GM18498 (cell line): Measurements from ENCODE around the gene MED15.
"Not testable (repeated sequence)": the region's sequence is repeated elsewhere in the genome, so short reads cannot be mapped to it uniquely, and the experiment has no call there.

ENCODE experiments used
- ATAC-seq: cut with Tn5 transposase; IDR thresholded peaks from one replicate; pipeline ENCODE4 v1.9.1; 2021; ENCODE audit warnings: mild to moderate bottlenecking, moderate library complexity; ENCODE audit not compliant: unreplicated experiment

The MED15 gene

GRCh38 chr22:20619045-20619892 is 111.9 kb downstream of the MED15 start:
- no peak for ATAC-seq

GRCh38 chr22:20619893-20620194 is 112.4 kb downstream of the MED15 start:
- ATAC-seq, result not testable (repeated sequence)

GRCh38 chr22:20621162-20621561 is 113.8 kb downstream of the MED15 start:
- no peak for ATAC-seq

- no peak for ATAC-seq
Observed at GRCh38 chr22:20622650-20623339, 115.4 kb downstream of the MED15 start.

DNA sequence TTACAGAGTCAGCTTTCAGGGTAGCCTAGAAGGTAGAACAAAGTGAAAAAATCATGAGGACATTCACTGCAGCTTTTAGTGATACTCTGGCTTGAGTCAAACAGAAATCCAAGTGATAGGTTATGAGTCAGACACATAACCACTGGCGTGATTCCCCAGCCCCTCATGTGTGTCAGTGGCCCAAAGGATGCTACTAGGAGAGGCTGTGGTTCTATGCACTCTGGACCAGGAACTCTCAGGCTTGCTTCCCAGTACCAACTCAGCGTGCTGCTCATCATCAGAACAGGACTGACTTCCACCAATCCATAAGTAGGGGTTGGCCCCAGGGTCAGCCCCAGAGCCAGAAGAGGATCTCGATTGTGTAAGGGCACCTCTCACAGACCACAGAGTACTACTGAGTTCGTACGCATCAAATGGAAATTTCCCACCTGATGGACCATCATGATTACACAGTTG is 116.8 kb downstream of the MED15 start:
- peak; percentile 67 for ATAC-seq

DNA sequence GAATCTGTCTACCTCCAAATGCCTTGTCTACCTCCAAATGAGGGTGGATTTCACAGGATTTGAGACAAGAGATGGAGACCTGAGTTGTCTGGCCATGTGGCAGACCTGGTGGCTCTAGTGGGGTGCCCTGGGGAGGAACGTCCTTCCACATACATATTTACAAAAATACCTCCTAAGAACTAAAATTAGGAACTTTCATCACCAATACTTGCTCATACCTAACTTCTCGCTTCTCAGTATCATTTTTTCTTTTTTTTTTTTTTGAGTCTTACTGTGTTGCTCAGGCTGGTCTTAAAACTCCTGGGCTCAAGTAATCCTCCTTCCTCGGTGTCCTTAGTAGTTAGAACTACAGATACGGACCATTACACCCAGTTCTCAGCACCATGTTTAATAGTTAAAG is 117.9 kb downstream of the MED15 start:
- no peak for ATAC-seq

DNA sequence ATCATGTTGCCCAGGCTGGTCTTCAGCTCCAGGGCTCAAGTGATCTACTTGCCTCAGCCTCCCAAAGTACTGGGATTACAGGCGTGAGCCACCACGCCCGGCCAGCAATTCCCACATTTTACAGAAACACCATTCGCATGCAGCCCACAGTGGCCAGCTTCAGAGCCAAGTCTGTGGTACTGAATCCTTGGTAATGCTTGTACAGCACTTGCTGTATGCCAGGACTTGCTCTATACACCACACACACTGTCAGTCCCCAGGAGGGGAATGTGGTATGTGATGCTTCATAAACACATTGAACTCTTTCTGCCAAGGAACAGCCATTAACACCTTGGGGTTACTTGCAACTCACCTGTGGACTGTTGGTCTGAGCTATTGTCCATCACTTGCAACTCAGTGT is 119.4 kb downstream of the MED15 start:
- ATAC-seq, result no peak

- no peak for ATAC-seq
Observed at GRCh38 chr22:20627432-20627831, 120.0 kb downstream of the MED15 start.

DNA sequence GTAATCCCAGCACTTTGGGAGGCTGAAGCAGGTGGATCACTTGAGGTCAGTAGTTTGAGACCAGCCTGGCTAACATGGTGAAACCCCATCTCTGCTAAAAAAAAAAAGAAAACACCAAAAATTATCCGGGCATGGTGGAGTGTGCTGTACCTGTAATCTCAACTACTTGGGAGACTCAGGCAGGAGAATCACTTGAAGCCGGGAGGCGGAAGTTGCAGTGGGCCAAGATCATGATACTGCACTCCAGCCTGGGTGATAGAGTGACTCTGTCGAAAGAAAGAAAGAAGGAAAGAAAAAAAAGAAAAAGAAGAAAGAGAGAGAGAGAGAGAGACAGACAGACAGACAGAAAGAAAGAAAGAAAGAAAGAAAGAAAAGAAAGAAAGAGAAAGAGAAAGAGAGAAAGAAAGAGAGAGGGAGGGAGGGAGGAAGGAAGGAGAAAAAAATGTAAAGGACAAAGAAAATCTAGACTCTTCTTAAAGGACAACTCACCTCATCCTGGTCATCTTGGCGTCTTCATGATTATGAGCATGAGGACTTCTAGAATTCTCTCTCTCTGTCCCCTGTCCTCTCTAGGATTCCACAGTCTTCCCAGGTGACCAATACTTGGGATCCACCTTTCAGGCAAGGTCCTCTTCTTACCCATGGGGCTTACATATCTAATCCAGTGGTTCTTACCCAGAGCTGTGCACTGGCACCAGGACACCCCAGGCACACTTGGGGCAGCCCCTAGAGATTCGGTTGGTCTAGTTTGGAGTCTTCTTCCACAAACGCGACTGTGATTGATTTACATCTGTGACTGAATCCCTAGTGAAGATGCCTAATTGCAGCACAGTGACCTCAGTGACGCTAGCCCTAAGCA is 120.9 kb downstream of the MED15 start:
- no peak for ATAC-seq

DNA sequence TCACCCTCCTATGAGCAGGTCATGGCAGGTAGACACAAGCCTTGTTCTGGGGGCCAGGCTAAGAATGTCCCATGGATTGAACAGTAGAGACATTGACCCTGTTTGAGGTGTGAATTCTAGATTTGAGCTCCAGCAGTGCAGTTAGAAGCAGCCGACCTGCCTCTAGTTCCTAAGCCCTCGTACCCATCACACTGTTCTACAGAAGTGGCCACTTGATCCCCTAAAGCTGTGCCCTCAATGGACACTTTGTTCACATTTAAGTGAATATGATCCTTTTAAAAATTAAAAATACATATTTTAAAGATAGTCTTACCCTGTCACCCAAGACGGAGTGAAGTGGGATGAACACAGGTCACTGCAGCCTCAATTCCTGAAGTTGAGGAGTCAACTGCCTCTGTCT is 122.0 kb downstream of the MED15 start:
- ATAC-seq, result no peak

GRCh38 chr22:20630873-20631617 is 123.6 kb downstream of the MED15 start:
- no peak for ATAC-seq

- ATAC-seq, result no peak
Observed at GRCh38 chr22:20632082-20632481, 124.7 kb downstream of the MED15 start.

DNA sequence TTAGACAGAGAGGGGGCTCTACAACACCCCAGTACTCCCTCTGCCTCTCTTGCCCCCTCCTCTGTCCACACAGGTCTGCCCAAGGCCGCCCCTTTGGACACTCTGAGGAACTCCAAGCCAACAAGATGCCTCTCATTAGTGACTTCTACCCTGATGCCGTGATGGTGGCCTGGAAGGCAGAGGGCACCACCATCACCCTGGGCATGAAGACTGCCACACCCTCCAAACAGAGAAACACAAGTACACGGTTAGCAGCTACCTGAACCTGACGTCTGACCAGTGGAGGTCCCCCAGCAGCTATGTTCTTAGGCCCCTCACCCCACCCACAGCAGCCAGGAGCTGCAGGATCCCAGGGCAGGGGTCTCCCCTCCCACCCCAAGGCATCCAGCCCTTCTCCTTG is 125.1 kb downstream of the MED15 start:
- ATAC-seq, result no peak

DNA sequence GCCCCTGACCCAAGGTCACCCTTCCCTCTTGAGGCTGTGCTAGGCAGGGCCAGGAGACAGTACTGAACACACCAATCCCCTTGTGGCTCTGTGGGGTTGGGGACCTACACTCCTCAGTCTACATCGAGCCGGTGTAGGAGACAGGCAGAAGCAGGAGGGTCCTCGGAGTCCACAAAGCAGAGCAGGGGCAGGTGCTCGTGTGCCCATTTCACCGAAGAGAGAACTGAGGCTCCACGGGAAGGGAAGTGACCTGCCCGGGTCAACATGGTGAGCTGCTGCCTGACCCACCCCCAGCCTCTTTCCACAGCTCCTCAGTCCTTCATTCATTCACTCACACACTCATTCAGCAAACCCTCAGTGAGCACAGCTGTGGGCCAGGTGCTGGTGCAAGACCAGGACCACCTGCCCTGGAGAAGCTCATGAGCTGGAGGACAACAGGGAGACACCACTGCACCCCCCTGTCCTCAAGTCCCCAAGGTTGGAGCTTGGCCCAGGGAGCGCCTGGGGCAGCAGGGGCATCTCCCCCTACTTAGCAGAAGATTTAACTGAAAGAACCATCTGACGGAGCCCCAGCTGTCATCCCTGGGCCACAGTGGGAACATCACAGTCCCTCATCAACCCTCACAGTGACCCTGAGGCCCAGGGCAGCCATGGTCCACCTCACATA is 127.3 kb downstream of the MED15 start:
- no peak for ATAC-seq

DNA sequence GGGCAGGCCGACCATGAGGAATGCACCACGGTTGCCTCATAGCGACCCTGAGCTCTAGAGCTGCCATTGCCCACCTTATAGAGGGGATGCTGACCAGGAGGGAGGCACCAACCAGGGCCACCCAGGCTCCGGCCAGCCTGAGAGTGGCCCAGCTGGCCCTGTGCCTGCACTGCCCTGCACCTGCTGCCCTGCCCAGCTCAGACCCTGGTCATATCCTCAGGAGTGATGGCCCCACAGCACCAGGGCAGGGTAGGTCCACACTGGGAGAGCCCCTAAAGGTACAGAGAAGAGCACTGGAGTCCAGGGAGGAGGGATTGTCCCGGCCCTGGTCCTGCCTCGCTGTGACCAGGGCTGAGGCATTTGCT is 127.8 kb downstream of the MED15 start:
- no peak for ATAC-seq

- ATAC-seq, result no peak
Observed at GRCh38 chr22:20636075-20636812, 128.8 kb downstream of the MED15 start.

DNA sequence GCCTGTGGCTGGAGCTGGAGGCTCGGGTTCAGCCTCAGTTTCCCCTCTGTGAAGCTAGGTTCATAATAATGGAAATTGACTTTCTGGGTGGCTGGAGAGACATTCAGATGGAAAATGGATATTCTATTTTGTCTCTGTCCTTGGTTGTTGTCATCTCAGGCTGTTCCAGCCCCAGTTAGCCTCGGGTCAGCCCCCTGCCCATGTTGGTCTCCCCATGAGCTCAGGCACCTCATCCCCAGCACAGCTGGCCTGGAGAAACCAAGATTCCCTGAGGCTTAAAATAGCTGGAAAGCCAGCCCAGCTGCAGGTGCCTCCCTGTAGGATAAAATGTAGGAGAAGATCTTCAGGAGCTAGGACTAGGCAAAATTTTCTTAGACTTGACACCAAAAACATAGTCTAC is 129.5 kb downstream of the MED15 start:
- ATAC-seq, result no peak
